Right hindlimb (tissue), 1 donor: ENCODE measurements around the gene FNDC4.
"Not testable (repeated sequence)": the region's sequence is repeated elsewhere in the genome, so short reads cannot be mapped to it uniquely, and the experiment has no call there.

Source experiments
- DNase-seq: peaks from one replicate; pipeline ENCODE4 v3.0.0-alpha.2; 2018

FNDC4 gene, protein sequence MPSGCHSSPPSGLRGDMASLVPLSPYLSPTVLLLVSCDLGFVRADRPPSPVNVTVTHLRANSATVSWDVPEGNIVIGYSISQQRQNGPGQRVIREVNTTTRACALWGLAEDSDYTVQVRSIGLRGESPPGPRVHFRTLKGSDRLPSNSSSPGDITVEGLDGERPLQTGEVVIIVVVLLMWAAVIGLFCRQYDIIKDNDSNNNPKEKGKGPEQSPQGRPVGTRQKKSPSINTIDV

DNA sequence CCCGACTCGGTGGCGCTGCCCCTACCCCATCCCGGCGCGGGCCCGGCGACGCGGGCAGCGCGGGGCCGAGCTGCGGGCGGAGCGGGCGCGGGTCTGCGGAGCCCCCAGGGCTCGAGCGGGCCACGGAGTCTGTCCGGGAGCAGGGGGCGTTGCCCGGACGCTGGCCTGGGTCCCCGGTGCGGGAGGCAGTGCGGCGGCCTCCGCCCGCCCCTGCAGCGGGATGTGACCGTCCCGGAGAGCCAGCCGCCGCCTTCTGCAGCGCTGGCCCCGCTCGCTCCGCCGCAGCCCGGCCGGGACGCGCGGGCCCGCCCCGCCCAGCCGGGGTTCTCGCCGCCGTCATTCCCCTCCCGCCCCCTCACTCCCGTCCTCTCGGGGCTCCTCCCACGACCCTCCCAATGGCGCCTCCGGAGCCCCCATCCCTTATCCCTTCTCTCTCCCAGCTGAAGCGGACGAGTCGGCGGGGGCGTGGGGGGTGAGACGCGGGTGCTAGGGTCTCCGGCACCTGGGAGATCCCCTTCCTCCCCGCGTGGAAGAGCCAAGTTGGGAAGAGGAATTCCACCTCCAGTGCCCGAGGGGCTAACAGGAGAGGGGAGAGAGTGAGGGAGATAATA, at the start of gene FNDC4:
TSS of gene FNDC4 (minus strand) at position 257 of the 611 bp plus-strand sequence. CDS start 521 bp downstream, outside the sequence.
- peak; percentile 65 for DNase-seq

DNA sequence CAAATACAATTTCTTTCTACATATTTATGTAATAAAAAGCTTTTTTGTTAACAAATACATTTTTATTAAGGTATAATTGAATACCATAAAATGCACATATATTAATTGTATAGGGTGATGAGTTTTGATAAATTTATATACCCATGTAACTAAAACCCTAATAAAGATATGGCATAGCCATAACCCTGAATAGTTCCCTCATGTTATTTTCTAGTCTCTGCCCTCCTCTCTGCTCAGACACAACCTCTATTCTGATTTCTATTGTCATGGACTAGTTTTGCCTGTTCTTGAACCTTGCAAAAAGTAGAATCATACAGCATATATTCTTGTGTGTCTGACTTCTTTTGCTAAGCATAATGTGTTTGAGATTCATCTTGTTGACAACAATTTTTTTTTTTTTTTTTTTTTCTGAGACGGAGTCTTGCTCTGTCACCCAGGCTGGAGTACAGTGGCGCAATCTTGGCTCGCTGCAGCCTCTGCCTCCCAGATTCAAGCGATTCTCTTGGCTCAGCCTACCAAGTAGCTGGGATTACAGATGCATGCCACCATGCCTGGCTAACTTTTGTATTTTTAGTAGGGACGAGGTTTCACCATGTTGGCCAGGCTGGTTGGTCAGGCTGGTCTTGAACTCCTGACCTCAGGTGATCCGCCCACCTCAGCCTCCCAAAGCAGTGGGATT, 49.3 kb upstream of the FNDC4 start:
- no peak for DNase-seq

DNA sequence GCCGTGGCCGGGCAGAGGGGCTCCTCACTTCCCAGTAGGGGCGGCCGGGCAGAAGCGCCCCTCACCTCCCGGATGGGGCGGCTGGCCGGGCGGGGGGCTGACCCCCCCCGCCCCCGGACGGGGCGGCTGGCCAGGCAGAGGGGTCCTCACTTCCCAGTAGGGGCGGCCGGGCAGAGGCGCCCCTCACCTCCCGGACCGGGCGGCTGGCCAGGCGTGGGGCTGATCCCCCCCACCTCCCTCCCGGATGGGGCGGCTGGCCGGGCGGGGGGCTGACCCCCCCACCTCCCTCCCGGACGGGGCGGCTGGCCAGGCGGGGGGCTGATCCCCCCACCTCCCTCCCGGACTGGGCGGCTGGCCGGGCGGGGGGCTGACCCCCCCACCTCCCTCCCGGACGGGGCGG, 44.6 kb upstream of the FNDC4 start:
- not testable (repeated sequence) for DNase-seq

DNA sequence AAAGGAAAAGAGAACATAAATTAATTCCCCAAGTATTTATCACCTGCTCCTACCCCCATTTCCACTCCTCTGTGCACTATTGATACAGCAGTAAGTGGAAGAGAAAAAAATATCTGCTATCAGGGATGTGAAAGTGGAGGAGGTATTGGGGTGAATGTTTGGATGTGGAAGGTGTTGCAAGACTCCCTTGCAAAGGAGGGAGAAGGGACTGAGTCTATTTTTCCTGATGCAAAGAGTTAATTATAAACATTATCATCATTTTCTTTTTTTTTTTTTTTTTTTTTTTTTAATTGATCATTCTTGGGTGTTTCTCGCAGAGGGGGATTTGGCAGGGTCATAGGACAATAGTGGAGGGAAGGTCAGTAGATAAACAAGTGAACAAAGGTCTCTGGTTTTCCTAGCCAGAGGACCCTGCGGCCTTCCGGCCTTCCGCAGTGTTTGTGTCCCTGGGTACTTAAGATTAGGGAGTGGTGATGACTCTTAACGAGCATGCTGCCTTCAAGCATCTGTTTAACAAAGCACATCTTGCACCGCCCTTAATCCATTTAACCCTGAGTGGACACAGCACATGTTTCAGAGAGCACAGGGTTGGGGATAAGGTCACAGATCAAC, 43.9 kb upstream of the FNDC4 start:
- DNase-seq, result not testable (repeated sequence)

DNA sequence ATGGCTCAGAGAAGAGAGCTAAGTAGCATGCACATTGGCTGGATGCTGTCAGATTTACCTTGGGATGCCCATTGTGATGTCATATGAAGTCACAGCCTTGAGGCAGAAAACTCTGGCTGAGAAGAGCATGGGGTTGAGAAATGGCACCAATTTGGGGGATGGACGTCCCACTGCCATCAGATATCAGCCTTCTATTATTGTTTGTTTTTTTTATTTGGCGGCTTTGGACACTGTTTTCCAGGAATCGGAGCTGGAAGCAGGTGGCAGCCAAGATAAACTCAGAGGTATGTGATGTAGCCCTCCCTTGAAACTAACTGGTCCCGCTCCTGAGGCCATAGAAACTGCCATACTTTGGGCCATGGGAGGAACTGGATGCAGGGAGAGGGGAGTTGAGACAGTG, 42.3 kb upstream of the FNDC4 start:
- no peak for DNase-seq

DNA sequence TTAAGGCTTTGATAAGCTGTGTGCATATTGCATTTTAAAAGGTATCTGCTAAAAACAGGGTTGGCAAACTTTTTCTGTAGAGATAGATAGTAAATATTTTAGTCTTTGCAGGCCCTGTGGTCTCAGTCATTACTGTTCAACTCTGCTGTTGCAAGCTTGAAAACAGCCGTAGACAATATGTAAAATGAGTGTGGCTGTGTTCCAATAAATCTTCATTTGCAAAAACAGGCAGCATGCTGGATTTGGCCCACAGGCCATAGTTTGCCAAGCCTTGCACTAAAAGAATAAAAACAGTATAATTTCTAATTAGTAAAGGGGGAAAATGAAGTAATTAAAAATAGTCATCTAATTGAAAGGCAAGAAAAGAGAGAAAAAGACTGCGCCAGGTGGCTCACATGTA, 37.0 kb upstream of the FNDC4 start:
- DNase-seq, result no peak

DNA sequence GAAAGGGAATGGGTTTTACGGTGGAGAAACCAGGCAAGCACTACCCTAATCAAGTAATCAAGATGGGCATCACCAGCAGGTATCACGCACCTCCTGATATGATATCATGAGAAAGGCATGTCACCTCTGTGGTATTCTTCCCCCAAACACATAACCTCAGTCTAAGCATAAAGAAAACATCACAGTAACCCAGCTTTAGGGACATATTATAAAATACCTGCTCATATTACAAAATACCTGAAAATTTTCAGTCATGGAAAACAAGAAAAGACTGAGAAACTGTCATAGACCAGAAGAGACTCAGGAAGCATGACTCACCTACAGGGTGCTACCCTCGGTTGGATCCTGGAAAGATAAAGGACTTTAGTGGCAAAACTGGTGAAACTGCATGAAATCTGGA, 32.2 kb upstream of the FNDC4 start:
- DNase-seq, result no peak

DNA sequence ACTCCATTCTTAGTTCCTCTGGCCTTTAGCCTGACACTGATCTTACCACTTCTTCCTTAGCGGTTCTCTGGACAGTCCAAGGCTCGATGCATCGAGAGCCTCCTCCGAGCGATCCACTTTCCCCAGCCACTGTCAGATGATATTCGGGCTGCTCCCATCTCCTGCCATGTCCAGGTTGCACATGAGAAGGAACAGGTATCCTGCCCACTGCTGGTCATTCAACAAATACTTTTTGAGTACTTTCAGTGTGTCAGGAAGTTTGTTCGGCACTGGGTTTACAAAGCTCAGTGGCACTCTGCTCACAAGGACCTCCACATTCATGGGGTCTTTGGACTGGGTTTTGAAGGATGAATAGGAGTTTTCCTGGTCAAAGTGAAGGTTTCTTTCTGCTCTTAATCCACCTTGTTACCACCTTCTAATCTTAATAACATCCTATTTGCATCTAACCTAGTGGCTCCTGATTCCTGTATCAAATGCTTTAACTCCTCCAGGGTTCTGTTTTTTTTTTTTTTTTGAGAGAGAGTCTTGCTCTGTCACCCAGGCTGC, 27.5 kb upstream of the FNDC4 start:
- no peak for DNase-seq

DNA sequence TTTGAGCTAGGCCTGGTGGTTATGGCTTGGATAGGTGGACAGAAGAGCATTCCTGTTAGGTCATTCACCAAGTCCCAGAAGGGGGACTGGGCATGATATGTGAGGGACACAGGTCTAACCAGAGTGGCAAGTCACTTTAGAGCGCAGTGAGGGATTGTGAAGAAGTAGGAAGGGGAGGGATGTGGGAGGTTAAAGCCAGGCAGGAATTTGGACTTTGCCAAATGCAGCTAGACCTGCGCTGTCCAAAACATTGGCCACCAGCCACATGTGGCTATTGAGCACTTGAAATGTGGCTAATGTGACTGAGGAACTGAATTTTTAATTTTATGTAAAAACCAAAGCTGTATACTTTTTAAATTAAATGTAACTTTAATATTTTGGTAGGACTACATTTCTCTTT, 25.3 kb upstream of the FNDC4 start:
- no peak for DNase-seq

DNA sequence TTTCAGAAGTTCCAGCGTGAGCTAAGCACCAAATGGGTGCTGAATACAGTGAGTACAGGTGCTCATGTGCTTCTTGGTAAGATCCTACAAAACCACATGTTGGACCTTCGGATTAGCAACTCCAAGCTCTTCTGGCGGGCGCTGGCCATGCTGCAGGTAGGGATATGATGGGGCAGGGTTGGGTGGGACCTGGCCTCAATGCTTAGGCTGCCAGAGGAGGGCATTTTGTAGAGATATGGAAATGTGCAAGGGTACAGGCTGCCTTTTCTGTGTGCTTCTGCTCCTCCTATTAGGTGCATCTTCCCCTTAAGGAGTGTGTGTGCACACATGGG, 23.7 kb upstream of the FNDC4 start:
- no peak for DNase-seq

DNA sequence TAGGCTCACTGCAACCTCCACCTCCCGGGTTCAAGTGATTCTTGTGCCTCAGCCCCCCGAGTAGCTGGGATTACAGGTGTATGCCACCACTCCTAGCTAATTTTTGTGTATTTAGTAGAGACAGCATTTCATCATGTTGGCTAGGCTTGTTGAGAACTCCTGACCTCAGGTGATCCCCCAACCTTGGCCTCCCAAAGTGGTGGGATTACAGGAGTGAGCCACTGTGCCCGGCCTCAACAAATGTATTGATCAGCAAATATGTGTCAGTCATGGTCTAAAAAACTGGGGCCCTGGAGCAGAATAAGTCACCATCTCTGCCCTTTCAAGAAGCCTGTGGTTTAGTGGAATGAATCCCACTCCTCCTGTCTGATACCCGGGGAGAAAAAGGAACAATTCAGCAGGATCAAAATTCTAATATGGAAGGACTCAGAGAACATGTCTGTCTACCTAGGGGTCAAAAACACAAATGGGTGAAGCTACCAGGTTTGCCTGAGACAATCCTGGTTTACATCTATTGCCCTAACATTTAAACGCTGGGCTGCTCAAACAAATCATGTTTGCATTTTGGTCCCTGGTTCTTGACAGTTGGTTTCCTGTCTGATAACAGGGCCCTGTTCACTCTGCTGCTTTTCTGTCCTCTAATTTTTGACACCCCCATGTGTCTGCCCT, 23.2 kb upstream of the FNDC4 start:
- DNase-seq, result no peak

DNA sequence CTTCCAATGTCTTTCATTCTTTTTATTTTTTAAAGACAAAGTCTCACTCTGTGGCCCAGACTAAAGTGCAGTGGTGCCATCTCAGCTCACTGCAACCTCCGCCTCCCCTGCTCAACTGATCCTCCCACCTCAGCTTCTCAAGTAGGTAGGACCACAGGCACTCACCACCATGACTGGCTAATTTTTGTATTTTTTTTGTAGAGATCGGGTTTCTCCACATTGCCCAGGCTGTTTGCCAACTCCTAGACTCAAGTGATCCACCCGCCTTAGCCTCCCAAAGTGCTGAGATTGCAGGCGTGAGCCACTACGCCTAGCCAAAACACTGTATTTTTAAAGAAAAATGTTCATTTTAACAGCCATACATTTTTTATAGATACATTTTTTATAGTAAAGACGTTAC, 14.3 kb upstream of the FNDC4 start:
- DNase-seq, result no peak

DNA sequence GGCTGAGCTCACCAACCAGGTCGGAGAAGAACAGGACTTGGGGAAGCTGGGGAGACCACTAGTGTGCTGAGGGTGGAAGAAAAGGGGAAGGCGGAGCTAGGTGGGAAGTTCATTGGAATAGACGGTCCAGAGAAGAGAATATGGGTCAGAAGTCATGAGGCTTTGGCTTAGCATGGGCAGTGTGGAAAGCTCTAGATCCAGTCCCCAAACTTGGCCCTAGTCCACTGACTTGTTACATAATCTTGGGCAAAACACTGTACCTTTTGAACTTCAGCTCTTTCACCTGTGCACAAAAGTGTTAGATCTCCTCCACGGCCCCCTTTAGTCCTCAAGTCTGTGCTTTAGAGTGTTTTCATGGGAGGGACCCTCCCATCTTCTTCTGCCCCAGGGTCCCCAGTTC, 12.3 kb upstream of the FNDC4 start:
- no peak for DNase-seq

DNA sequence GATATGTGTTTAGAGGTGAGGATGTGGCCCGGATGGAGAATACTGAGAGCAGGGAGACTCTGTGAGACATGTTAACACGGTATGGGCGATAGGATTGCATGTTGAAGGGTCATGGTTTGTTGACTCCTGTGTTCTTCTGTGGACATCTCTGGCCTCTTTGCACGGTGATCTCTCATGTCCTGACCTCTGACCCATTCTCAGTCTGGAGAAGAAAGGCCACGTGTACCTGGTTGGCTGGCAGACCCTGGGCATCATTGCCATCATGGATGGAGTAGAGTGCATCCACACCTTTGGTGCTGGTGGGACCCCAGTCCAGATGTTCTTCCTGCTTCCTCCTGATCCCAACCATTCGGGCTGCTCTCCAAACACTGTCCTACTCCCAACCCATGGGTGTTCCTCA, 11.6 kb upstream of the FNDC4 start:
- DNase-seq, result no peak

DNA sequence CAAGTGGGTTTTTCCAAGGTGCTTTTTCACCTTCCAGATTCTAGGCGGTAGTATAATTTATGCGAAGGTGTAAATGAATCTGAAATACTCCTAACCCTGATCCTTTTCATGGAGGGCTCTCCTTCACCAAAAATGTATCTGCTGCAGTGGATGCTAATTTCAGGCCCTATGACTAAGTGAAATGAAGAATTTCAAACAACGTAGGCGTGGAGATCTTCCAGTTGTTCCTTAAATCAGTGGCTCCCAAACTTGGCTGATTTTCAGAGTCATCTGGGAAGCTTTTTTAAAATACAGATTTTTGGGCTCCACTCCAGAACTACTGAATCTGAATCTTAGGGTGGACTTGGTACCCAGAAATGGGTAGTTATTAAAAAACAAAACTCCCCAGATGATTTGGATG, 7.1 kb upstream of the FNDC4 start:
- DNase-seq, result no peak

DNA sequence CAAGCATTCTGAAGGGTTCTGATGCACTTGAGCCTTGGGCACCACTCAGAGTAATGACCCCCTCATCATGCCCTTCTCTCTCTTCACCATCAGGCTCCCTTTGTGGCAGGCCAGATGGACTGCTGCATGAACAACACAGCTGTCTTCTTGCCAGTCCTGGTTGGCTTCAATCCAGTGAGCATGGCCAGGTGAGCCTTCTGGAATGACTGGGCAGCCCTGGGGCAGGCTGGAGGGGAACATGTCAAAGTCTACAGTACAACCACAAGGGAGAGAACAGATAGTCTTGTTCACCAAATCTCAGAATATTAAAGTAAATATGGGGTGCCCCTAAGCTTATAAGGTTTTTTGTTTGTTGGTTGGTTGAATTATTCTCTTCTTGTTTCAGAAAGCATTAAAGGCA, 6.0 kb upstream of the FNDC4 start:
- no peak for DNase-seq

DNA sequence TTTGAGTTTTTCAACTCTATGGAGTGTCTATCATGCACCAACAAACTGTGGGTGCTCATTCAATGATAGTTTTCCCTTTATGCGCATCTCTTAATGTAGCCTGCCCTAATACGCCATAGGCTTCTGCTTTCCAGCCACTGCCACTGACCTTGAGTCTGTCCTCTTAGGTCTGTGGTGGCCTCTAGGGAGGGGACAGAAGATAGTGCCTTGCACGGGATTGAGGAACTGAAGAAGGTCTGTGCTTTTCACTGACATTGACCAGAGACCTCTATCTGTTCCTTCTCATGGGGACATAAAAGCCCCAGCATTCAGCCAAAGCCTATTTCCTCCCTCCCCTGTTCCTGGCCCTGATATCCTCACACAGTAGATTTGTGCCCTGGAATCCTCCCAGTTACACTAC, 4.0 kb upstream of the FNDC4 start:
- DNase-seq, result no peak

DNA sequence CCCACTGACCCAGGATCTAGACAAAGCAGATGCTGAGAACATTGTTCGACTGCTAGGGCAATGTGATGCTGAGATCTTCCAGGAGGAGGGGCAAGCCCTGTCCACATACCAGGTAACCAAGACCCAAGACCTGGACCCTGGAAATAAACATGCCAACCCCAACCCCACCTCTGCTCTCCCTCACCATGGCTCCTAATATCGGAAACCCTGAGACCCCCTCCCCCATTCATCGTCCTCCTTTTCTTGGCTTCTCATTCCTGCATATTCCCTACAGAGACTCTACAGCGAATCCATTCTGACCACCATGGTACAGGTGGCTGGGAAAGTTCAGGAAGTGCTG, 2.3 kb upstream of the FNDC4 start:
- no peak for DNase-seq

DNA sequence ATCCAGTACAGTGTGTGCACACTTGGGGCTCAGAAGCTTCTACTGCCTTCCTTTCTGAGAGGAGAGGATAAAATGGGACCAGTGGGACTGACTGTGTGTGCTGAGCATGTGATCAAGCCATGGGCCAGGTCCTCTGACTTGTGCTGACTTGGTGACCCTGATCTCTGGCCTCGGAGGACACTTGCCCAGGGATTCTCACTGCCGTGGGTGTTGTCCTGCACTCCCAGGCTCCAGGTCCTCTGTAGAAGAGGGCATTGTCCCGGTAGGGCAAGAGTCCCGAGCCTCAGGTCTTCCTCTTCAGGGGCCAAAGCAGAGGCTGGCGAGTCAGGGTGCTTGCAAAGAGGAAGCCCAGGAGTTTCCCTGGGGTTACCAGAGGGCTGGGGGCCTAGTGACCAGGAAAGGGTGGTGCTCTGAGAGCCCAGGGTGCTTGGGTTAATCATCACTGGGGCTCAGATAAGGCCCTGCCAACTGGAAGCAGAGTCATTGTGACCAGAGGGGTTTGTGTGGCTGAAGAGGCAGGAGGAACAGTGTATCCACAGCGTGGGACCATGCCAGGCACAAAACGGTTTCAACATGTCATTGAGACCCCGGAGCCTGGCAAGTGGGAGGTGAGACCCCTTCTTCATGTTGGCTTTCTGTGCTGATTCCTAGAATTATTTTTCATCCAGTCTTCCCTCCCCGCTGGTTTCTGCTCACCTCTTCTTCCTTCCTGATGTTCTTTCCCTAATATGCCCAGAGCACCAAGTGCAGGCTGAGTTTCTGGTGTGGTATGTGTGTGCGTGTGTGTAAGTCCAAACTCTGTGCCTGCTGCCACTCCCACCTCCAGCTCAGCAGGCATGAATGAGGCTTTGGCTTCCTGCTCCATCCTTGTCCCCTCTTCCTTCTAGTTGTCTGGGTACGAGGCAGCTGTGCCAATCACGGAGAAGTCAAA, 1.6 kb upstream of the FNDC4 start, which contains the start of gene GCKR:
TSS of gene GCKR (plus strand) at position 483 of the 931 bp plus-strand sequence. CDS start at position 549, 66 bp downstream.
- DNase-seq, result no peak

DNA sequence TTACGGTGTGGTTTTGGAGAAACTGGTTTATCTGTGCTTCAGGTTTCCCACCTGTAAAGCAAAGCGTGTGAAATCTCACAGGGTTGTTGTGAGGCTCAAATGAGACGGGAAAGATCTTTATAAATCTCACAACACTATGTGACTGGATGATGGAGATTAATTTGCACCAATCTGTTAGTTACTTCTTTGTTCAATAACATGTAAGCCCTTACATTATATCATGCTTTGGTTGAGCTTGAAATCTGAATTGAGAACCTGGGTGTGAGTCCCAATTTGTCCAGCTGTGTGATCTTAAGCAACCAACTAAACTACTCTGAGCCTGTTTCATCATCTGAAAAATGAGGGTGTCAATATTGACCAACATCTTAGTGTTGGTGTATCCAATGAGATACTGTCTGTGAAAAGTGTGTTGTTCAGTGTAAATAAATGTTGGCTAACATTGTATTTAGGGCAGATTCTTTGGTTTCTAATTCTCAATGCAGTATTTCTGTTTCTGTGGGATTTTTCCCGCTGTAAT, 898 bp upstream of the FNDC4 start:
- no peak for DNase-seq

DNA sequence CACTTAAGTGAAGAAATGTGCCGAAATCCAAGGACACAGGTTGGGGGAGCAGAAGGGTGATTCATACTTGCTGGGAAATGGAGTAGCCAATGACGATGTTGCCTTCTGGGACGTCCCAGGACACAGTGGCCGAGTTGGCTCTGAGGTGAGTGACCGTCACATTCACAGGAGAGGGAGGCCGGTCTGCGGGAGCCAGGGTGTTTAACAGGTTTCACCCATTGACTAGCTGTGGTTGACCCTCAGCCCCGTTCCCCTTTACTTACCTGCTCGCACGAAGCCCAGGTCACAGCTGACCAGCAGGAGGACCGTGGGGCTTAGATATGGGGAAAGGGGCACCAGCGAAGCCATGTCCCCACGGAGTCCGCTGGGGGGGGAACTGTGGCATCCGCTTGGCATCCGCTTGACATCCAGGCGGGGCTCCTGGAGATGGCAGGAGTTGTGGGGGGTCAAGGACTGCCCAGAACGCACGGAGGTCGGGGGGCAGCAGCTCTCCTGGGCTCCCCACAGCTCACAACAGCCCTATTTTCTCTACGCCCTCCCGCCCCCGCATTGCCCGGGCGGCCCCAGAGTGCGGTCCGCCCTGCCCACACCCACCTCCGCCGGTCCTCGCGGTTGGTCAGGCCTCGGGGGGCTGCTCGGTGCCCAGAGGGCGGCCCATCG, 586 bp downstream of the FNDC4 start:
- peak; percentile 31 for DNase-seq
